ENCODE measurements around the gene RAG1.
"Not testable (repeated sequence)": the region's sequence is repeated elsewhere in the genome, so short reads cannot be mapped to it uniquely, and the experiment has no call there.

Gene RAG1

GRCh38 chr11:36567694-36568093 lies at the start of gene RAG1:
TSS of gene RAG1 (plus strand) at chr11:36568007. CDS start at chr11:36573305, 5,298 bp downstream.
- DNase-seq (ENCODE audit: low read depth in 2 of 2, low spot score in 1 of 2), result no peak

GRCh38 chr11:36530840-36531239 lies 37.0 kb upstream of the RAG1 start:
- DNase-seq (ENCODE audit: low read depth in 2 of 2, low spot score in 1 of 2), result no peak

- no peak for DNase-seq (ENCODE audit: low read depth in 2 of 2, low spot score in 1 of 2)
Measured at GRCh38 chr11:36532941-36533601, 34.7 kb upstream of the RAG1 start.

- no peak for DNase-seq (ENCODE audit: low read depth in 2 of 2, low spot score in 1 of 2)
Measured at GRCh38 chr11:36534276-36534840, 33.4 kb upstream of the RAG1 start.

- no peak for DNase-seq (ENCODE audit: low read depth in 2 of 2, low spot score in 1 of 2)
Measured at GRCh38 chr11:36540998-36541397, 26.8 kb upstream of the RAG1 start.

- no peak for DNase-seq (ENCODE audit: low read depth in 2 of 2, low spot score in 1 of 2)
Measured at GRCh38 chr11:36550385-36551115, 17.3 kb upstream of the RAG1 start.

GRCh38 chr11:36557390-36557789 lies 10.4 kb upstream of the RAG1 start:
- not testable (repeated sequence) for DNase-seq (ENCODE audit: low read depth in 2 of 2, low spot score in 1 of 2)

- DNase-seq (ENCODE audit: low read depth in 2 of 2, low spot score in 1 of 2), result no peak
Measured at GRCh38 chr11:36557991-36558390, 9.8 kb upstream of the RAG1 start.

- no peak for DNase-seq (ENCODE audit: low read depth in 2 of 2, low spot score in 1 of 2)
Measured at GRCh38 chr11:36558571-36559413, 9.0 kb upstream of the RAG1 start.

- no peak for DNase-seq (ENCODE audit: low read depth in 2 of 2, low spot score in 1 of 2)
Measured at GRCh38 chr11:36564376-36565030, 3.3 kb upstream of the RAG1 start.

GRCh38 chr11:36565031-36565610 lies 2.7 kb upstream of the RAG1 start:
- no peak for DNase-seq (ENCODE audit: low read depth in 2 of 2, low spot score in 1 of 2)

GRCh38 chr11:36566407-36567053 lies 1.3 kb upstream of the RAG1 start:
- no peak for DNase-seq (ENCODE audit: low read depth in 2 of 2, low spot score in 1 of 2)

- no peak for DNase-seq (ENCODE audit: low read depth in 2 of 2, low spot score in 1 of 2)
Measured at GRCh38 chr11:36569095-36569494, 1.3 kb downstream of the RAG1 start.

GRCh38 chr11:36574486-36574885 lies 6.7 kb downstream of the RAG1 start:
- no peak for DNase-seq (ENCODE audit: low read depth in 2 of 2, low spot score in 1 of 2)

- DNase-seq (ENCODE audit: low read depth in 2 of 2, low spot score in 1 of 2), result no peak
Measured at GRCh38 chr11:36577373-36577772, 9.6 kb downstream of the RAG1 start.

- no peak for DNase-seq (ENCODE audit: low read depth in 2 of 2, low spot score in 1 of 2)
Measured at GRCh38 chr11:36577859-36578258, 10.1 kb downstream of the RAG1 start.

- DNase-seq (ENCODE audit: low read depth in 2 of 2, low spot score in 1 of 2), result no peak
Measured at GRCh38 chr11:36578458-36578857, 10.7 kb downstream of the RAG1 start.

- DNase-seq (ENCODE audit: low read depth in 2 of 2, low spot score in 1 of 2), result no peak
Measured at GRCh38 chr11:36581536-36581935, 13.7 kb downstream of the RAG1 start.

- no peak for DNase-seq (ENCODE audit: low read depth in 2 of 2, low spot score in 1 of 2)
Measured at GRCh38 chr11:36583667-36584066, 15.9 kb downstream of the RAG1 start.

- DNase-seq (ENCODE audit: low read depth in 2 of 2, low spot score in 1 of 2), result no peak
Measured at GRCh38 chr11:36586543-36586942, 18.7 kb downstream of the RAG1 start.
